Stimulated activated naive CD8-positive, alpha-beta T cell treated with anti-CD3 and anti-CD28 coated beads, Interleukin-15, amount 100 ng/mL, for 72 hours (primary cell): ENCODE results near the gene ARID1B.
"Not testable (repeated sequence)": the region's sequence is repeated elsewhere in the genome, so short reads cannot be mapped to it uniquely, and the experiment has no call there.

ENCODE experiments used
- ATAC-seq: fragments of 150-1000 bp; cut with Tn5 transposase; 2 replicates; pipeline ENCODE4 v1.10.0; 2021; ENCODE audit warnings: mild to moderate bottlenecking, moderate library complexity
- DNase-seq, 2 donors: peaks; one replicate each; pipeline ENCODE4 v3.0.0; 2021 to 2022
- H3K27ac Mint-ChIP-seq, 2 donors: one replicate each; pipeline ENCODE4 v1.8.0; 2022; ENCODE audit warnings: mild to moderate bottlenecking in 2 of 2, mixed read lengths in 2 of 2, moderate library complexity in 2 of 2
- H3K27me3 Mint-ChIP-seq: one replicate; pipeline ENCODE4 v1.8.0; 2022; ENCODE audit warnings: mixed read lengths
- H3K4me1 Mint-ChIP-seq: one replicate; pipeline ENCODE4 v1.8.0; 2022; ENCODE audit warnings: mild to moderate bottlenecking, mixed read lengths
- H3K4me3 Mint-ChIP-seq, 2 donors: one replicate each; pipeline ENCODE4 v1.8.0; 2022; ENCODE audit warnings: mild to moderate bottlenecking in 2 of 2, mixed read lengths in 2 of 2, moderate library complexity in 1 of 2
- H3K9me3 Mint-ChIP-seq, 2 donors: one replicate each; pipeline ENCODE4 v1.8.0; 2022; ENCODE audit warnings: mixed read lengths in 2 of 2

ARID1B gene

DNA sequence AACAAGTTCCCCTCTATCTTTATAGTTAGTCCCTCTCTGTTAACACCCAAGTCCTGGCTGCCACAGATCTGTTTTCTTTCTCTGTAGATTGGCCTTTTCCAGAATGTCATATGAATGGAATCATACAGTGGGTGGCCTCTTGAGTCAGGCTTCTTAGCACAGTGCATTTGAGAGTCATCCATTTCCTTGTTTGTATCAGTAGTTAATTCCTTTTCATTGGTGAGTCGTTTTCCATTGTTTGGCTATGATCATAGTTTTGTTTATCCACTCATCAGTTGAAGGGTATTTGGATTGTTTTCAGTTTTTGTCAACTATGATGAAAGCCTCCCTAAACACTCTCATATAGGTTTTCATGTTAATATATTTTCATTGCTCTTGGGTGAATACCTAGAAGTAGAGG, 248.3 kb downstream of the ARID1B start:
- Mint-ChIP-seq H3K27me3 (no peaks in the 10 kb centered on the region), H3K4me1 (peaks cover 23% of the 10 kb centered on the region), H3K27ac (no peak overlapping the region), H3K4me3 (no peak overlapping the region), H3K9me3 (peaks cover 0 to 4% of the 10 kb centered on the region in 2 donors)
- ATAC-seq = no peak
- DNase-seq = no peak

DNA sequence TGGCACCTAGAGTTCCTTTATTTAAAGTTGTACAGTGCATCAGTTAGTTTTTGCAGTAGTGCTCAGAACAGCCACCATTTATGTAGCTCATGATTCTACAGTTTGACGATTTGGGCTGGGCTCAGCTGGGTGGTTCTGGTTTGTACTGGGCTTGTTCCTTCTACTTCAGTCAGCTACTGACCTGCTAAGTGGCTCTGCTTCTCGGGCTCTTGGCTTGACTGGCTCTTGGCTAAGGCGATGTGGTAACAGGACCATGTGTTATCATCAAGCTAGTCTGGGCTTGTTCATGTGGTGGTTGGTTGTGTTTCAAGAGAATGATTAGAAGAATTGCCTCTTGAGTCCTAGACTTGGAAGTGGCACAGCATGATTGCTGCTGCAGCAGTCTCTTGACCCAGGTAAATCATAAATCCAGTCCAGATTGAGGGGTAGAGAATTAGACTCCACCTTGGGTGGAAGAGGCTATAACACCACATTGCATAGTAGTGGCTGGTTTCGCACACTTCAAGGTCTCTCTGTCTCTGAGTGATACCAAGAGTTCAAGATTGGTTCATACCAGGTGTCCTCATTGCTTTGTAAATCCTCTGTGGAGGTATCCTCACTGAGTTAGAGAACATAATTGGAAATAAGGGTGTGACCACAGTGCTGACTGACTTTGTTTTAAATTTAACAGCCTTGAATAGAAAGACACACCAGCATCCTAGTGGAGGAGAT, 253.0 kb downstream of the ARID1B start:
- Mint-ChIP-seq H3K27ac (peak overlapping the region in 1 of 2 donors; percentile 4), H3K4me1 (peaks cover 34% of the 10 kb centered on the region), H3K9me3 (peaks cover 0 to 4% of the 10 kb centered on the region in 2 donors), H3K27me3 (no peaks in the 10 kb centered on the region), H3K4me3 (no peak overlapping the region)
- DNase-seq (no peak), ATAC-seq (peak; percentile 74)

DNA sequence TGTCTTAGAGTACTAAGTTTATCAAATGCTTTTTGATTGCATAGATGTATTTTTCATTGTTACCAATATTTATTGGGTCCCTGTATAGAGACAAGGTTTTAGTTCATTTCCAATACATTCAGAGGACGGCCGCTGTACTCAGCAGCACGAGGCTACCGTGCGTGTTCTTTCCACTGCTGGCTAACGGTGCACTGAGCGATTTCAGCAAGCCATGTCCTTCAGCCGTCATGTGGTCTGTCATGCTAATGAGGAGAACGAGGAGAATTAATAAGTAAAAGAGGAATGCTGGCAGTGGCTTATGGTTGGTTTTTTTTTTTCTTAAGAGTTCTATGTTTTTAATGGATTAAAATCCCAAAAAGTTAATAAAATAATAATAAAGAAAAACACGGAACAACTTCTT, 253.6 kb downstream of the ARID1B start:
- Mint-ChIP-seq H3K27me3 (no peaks in the 10 kb centered on the region), H3K9me3 (peaks cover 0 to 4% of the 10 kb centered on the region in 2 donors), H3K27ac (no peak overlapping the region), H3K4me3 (no peak overlapping the region), H3K4me1 (peaks cover 28% of the 10 kb centered on the region)
- no peak for DNase-seq
- no peak for ATAC-seq

DNA sequence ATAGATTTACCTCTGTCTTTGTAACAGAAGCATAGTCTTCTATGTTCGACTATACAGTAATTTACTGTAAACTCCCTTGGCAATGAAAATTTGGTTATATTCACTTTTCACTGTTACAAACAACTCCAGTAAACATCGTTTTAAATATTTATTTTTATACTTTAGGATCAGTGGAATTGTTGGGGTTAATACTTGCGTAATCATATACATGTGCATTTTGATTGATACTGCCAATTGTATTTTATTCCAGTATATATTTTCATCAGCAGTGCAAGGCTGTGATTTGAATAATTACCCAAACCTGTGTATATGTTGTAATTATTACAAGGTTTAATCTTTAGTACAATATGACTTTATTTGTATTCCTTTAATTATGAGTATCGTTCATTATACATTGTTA, 255.7 kb downstream of the ARID1B start:
- peak overlapping the region; percentile 83 to 92 for H3K4me3 Mint-ChIP-seq
- H3K27me3 Mint-ChIP-seq = no peaks in the 10 kb centered on the region
- peaks cover 0 to 4% of the 10 kb centered on the region in 2 donors for H3K9me3 Mint-ChIP-seq
- peaks cover 28% of the 10 kb centered on the region for H3K4me1 Mint-ChIP-seq
- ATAC-seq (no peak), DNase-seq (no peak)
- no peak overlapping the region for H3K27ac Mint-ChIP-seq

DNA sequence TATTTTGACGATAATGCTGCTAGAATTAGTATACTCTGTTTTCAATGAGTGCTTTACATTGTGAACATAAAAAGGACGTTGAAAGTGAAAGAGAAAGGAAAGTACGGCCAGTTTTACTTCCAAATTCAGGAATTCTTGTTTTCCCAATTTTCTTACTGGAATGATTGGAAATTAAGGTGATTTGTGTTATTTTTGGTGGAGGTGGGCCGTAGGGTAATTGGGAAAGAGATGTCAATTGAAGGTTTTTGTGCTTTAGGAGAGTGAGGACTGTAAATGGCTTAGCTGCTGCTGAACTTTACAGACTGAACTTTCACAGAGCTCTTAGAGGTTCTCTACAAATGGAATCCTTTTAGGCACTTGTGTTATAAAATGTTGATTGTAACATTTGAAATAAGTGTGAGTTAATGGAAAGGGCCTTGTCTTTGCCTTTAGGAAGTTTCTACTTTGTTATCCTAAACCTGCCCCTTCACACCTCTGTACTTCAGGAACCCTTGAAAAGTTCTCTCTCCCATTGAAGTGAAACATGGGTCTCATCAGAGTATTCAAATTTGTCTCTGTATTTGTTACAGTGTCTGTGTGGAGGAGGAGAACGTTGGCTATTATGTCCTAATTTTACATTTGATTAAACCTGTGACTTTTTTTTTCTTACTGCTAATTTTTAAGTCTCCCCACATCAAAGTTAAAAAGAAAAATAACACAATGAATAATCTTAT, 256.4 kb downstream of the ARID1B start:
- DNase-seq = no peak
- H3K27me3 Mint-ChIP-seq = no peaks in the 10 kb centered on the region
- peaks cover 28% of the 10 kb centered on the region for H3K4me1 Mint-ChIP-seq
- peak overlapping the region; percentile 83 to 92 for H3K4me3 Mint-ChIP-seq
- no peak for ATAC-seq
- H3K9me3 Mint-ChIP-seq = peaks cover 0 to 4% of the 10 kb centered on the region in 2 donors
- H3K27ac Mint-ChIP-seq = peak overlapping the region in 1 of 2 donors; percentile 95

DNA sequence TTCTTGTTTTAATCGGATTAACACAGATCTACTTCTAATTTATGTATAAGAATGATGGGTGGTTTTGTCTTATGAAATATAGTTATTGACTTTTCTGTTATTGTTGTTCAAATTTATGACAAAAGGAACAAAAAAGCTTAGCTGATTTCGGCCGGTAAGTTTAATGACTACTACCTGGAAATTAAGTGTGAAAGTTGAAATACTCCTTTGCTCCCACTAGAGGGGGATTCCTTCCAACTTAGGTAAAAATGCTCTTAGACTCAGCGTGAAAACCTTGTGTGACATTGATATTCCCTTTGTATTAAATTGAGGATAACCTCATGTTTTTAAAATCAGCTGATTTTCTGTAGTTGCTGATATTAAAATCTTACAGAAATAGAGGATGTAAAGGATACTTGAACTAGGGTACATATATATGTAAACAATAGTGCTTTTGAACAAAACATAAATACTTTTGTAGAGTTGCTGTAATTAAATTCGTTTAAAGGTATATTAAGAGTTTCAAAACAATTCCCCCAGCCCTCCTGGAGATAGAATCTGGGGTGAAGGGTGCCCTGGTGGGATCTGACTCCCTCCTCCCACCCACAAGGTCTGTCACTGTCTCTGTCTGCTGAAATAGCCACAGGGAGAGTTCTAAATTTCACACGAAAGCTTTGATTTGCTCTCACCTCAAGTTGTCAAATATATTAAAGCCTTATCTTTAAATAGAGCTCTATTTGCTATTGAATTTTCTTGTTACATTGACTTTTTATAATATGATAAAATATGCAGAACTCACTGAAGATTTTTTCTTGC, 257.5 kb downstream of the ARID1B start:
- DNase-seq (no peak), ATAC-seq (peak; percentile 57)
- H3K27me3 Mint-ChIP-seq = no peaks in the 10 kb centered on the region
- peak overlapping the region in 1 of 2 donors; percentile 83 for H3K27ac Mint-ChIP-seq
- peak overlapping the region; percentile 63 to 92 for H3K4me3 Mint-ChIP-seq
- no peaks in the 10 kb centered on the region for H3K9me3 Mint-ChIP-seq
- peaks cover 30% of the 10 kb centered on the region for H3K4me1 Mint-ChIP-seq

DNA sequence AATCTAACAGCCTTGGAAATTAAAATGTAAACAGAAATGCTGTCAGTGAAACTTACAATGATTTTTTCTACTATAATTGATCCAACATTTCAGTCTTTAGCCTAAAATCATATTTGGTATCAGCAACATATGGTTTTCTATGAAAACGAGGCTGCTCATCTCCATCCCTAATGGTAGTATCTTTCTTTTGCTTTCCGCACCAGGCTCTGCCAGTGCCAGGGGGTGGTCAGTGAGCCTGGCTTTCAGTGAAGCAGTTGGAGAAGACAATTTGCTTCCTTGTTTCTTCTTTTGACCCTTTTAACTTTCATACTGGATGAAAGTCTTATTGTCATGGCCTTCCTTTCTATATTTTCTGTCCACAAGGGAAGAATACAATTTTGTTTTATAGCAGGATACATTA, 258.4 kb downstream of the ARID1B start:
- DNase-seq (no peak), ATAC-seq (no peak)
- Mint-ChIP-seq H3K27ac (no peak overlapping the region), H3K4me3 (no peak overlapping the region), H3K9me3 (no peaks in the 10 kb centered on the region), H3K4me1 (peaks cover 28% of the 10 kb centered on the region), H3K27me3 (no peaks in the 10 kb centered on the region)

DNA sequence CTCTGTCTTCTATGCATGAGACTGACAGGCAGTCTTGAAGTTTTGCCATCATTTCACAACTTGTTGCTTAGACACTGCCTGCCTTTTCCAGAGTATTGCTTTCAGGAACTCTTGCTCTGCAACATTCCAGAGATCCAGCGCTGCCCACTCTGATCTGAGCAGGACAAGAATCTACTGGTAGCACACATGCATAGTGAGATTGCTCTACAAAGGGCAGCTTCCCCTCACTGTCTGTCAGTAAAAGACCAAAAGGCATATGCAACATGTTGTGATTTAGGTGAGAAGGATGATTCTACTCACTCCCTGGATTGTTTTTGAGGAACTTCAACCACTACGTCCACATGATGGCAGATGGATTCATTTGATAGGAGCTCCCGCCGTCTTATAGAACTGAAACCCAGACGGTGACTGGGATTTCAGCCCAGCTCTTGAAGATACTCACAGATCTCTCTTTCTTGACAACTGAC, 259.1 kb downstream of the ARID1B start:
- Mint-ChIP-seq H3K4me3 (no peak overlapping the region), H3K4me1 (peaks cover 23% of the 10 kb centered on the region), H3K27me3 (no peaks in the 10 kb centered on the region), H3K27ac (no peak overlapping the region), H3K9me3 (no peaks in the 10 kb centered on the region)
- ATAC-seq (no peak), DNase-seq (no peak)

DNA sequence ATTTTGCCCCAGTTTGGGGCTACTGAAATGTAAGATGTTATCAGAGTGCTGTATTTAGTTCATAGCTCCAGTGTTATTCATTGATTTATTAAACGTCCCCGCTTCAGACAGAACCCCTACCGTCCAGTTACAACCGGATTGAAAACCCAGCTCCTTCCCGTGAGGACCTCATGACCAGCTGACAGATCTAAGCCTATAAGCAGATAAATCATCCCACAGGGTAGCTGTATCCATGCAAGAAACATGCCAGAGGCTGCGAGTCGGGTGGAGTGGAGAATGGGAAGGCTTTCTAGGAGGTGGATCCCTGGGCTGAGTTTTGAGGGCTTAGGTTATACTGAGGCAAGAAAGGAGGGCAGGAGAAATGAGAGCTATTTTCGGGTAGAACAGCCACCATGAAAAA, 260.0 kb downstream of the ARID1B start:
- H3K27ac Mint-ChIP-seq = no peak overlapping the region
- no peak overlapping the region for H3K4me3 Mint-ChIP-seq
- no peak for DNase-seq
- H3K27me3 Mint-ChIP-seq = no peaks in the 10 kb centered on the region
- no peak for ATAC-seq
- peaks cover 29% of the 10 kb centered on the region for H3K4me1 Mint-ChIP-seq
- H3K9me3 Mint-ChIP-seq = no peaks in the 10 kb centered on the region

DNA sequence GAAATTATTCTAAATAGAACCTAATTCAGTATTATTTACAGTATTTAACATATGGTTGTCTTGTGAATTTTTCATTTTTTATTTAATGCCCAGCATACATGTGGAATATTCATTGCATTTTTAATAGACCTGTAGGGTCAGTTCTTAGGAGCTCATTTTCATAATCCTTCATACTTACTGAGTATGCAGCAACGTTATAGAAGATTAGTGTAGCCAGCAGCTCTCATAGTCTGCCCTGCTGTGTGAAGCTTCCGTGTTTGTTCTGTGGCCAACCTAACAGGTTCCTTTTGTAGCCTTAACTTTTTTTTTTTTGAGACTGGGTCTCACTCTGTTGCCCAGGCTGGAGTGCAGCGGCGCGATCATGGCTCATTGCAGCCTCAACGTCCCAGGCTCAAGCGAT, 261.4 kb downstream of the ARID1B start:
- Mint-ChIP-seq H3K9me3 (no peaks in the 10 kb centered on the region), H3K4me3 (no peak overlapping the region), H3K4me1 (peaks cover 23% of the 10 kb centered on the region), H3K27ac (no peak overlapping the region), H3K27me3 (no peaks in the 10 kb centered on the region)
- DNase-seq (no peak), ATAC-seq (no peak)

DNA sequence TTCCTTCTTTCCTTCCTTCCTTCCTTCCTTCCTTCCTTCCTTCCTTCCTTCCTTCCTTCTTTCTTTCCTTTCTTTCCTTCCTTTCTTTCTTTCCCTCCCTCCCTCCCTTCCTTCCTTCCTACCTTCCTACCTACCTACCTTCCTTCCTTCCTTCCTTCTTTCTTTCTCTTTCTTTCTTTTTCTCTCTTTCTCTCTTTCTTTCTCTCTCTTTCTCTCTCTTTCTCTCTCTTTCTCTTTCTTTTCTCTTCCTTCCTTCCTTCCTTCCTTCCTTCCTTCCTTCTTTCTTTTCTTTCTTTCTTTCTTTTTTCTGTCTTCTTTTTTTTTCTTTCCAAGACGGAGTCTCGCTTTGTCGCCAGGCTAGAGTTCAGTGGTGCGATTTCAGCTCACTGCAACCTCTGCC, 262.5 kb downstream of the ARID1B start:
- DNase-seq, H3K27me3 Mint-ChIP-seq, ATAC-seq, H3K4me3 Mint-ChIP-seq, H3K9me3 Mint-ChIP-seq: not testable (repeated sequence)
- peak overlapping the region in 1 of 2 donors; percentile 92 for H3K27ac Mint-ChIP-seq
- peaks cover 15% of the 10 kb centered on the region for H3K4me1 Mint-ChIP-seq

DNA sequence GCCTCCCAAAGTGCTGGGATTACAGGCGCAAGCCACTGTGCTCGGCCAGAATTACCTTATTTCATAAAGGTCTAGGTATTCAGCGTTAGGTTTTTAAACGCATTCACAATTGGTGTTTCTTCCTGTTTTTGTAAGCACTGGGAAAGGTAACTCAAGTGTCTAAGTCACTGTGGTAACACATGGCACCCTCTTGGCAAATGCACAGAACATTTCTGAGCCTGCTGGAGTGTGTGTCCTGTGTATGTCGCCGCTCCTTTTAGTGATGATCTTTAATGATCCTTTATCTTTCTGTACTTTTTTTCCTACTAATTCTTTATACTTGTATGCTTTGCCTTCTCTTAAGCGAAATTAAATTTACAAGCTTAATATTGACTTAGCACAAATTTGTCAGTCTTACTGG, 263.0 kb downstream of the ARID1B start:
- ATAC-seq (no peak), DNase-seq (no peak)
- Mint-ChIP-seq H3K4me1 (peaks cover 13% of the 10 kb centered on the region), H3K27me3 (no peaks in the 10 kb centered on the region), H3K4me3 (no peak overlapping the region), H3K27ac (no peak overlapping the region), H3K9me3 (no peaks in the 10 kb centered on the region)

DNA sequence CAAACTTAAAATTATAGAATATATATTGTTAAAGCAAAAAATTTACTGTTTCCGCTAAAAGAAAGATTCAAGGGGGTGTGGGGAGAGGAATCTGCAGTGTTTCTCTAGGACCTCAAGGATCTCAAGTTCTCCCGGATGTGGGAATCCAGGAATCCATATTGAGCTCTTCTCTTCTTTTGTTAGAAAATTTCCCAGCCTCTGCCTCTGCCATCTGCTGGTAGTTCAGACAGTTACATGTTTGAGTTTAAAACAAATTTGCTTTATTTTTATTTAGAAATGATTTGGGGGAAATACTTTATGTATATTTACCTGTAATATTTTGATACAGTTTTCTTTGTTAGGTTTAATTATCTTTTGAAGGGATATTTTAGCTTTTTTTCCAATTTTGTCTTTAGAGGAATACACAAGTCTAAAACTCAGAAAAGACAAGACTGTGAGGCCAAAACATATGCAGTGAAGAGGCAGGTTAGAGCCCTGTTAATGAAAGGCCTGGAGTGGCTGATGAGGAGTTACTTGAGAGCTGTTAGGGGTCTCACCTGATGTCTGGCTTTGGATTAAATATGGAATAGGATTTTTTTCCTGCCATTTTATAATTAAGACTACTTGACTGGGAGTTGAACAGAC, 268.8 kb downstream of the ARID1B start:
- peaks cover 16% of the 10 kb centered on the region for H3K4me1 Mint-ChIP-seq
- no peak for DNase-seq
- no peaks in the 10 kb centered on the region for H3K9me3 Mint-ChIP-seq
- no peak for ATAC-seq
- peak overlapping the region in 1 of 2 donors; percentile 71 for H3K27ac Mint-ChIP-seq
- no peaks in the 10 kb centered on the region for H3K27me3 Mint-ChIP-seq
- no peak overlapping the region for H3K4me3 Mint-ChIP-seq

DNA sequence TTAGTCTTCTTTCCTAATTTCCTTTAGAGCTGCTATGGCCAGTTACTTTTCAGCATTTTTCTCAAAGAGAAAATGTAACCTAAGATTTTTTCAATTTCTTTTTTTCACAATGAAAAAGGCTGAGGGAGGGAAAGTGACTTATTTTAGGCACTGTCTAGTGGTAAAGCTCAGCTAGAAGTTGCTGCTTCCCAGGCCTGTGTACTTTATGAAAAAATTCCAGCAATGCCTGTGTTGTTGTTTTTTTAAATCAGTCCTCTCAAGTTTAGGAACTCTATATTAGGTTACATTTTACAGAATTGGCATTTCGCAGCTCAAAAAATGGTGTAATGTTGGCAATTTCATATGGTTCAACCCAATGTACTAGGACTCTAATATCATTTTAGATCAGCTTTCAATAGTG, 269.6 kb downstream of the ARID1B start:
- Mint-ChIP-seq H3K4me1 (peaks cover 16% of the 10 kb centered on the region), H3K9me3 (no peaks in the 10 kb centered on the region), H3K27me3 (no peaks in the 10 kb centered on the region), H3K4me3 (no peak overlapping the region), H3K27ac (no peak overlapping the region)
- no peak for ATAC-seq
- no peak for DNase-seq

DNA sequence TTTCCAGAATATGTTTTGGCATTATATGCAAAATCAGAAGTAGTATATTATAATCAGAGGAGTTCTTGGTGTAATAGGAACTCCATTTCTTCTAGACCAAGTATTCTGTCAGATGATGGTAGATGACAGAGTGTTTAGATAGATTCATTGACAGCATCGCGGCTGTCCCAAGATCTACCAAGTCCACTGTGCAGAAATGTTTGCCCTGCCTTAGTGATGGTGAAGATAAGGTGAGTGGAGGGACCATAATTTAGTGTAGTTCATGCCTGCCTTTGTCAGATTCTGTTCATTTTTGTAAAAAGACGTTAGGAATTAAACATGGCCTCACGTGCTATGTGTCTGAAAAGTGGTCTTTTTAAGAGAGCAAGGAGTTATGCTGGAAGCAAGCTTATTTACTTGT, 270.1 kb downstream of the ARID1B start:
- DNase-seq (no peak), ATAC-seq (no peak)
- H3K4me1 Mint-ChIP-seq = peaks cover 13% of the 10 kb centered on the region
- no peak overlapping the region for H3K4me3 Mint-ChIP-seq
- H3K9me3 Mint-ChIP-seq = no peaks in the 10 kb centered on the region
- no peaks in the 10 kb centered on the region for H3K27me3 Mint-ChIP-seq
- H3K27ac Mint-ChIP-seq = no peak overlapping the region
